HCT116 (cell line): ENCODE data around the gene KHDC4. TPM values are rescaled to one million over a fixed set of nuclear protein-coding genes. Genes with fewer than 3 reads are reported as not detected.
A peak's percentile ranks its signal among the peaks of the same experiment; 100 is the strongest.

ENCODE experiments used
- ATAC-seq: fragments of 200-7000 bp; cut with Tn5 transposase; 2 replicates; pipeline ENCODE4 v1.9.1; 2020; ENCODE audit warnings: mild to moderate bottlenecking, moderate library complexity
- BruUV-seq: library from RNA; stranded (reverse); fragments of 400-500 nt; replicated peaks from 2 replicates; lab custom pipeline; 2021; lab: Mats Ljungman, UMichigan
- CTCF ChIA-PET: fragments of 300-600 bp; sonication (Branson Sonifier 250); formaldehyde crosslinking; loops from one replicate; lab custom pipeline; 2021; ENCODE audit warnings: antibody characterized with exemption; lab: Charles Lee
- POLR2A ChIA-PET: fragments of 300-600, 350-600 bp; sonication (Branson Sonifier 250); formaldehyde crosslinking; loops from one replicate; lab custom pipeline; 2021; ENCODE audit warnings: antibody characterized with exemption; lab: Charles Lee
- RAD21 ChIA-PET, 2 experiments: fragments of 300-600 bp; sonication (Branson Sonifier 250); formaldehyde crosslinking; loops; one replicate each; lab custom pipeline; 2023; ENCODE audit warnings: low total read pairs in 2 of 2; ENCODE audit not compliant: uncharacterized antibody in 2 of 2, unreplicated experiment in 2 of 2, low non-redundant PET in 1 of 2; lab: Charles Lee
- DNase-seq: peaks from one replicate; pipeline ENCODE4 v3.0.0-alpha.2; 2010; ENCODE audit warnings: low read depth, low spot score
- H2AFZ ChIP-seq: fragments of 200-600 bp; shearing (Covaris generic), sonication (generic); 2 replicates; pipeline ENCODE4 v1.6.1; 2017; ENCODE audit warnings: low read depth, mixed run types, mixed read lengths, antibody characterized with exemption, low read length; ENCODE audit not compliant: poor library complexity, severe bottlenecking
- H3K27ac ChIP-seq: 2 replicates; pipeline ENCODE4 v1.5.1; 2012; ENCODE audit warnings: low read depth, low read length
- H3K27me3 ChIP-seq: fragments of 200-600 bp; sonication (generic); 2 replicates; pipeline ENCODE4 v1.6.1; 2016; ENCODE audit warnings: mixed run types, low read length, mixed read lengths; ENCODE audit not compliant: insufficient read depth
- H3K36me3 ChIP-seq, 2 experiments: fragments of 200-500 bp in 1 of 2; fragments of 200-600 bp in 1 of 2; sonication (Bioruptor generic) in 1 of 2; sonication (generic) in 1 of 2; 2 replicates each; pipeline versions ENCODE4 v1.5.1 to v1.6.1; 2014 to 2016; ENCODE audit warnings: low read length in 2 of 2, inconsistent platforms in 1 of 2, mixed read lengths in 1 of 2, mixed run types in 1 of 2; ENCODE audit not compliant: insufficient read depth in 2 of 2, control insufficient read depth in 1 of 2
- H3K4me1 ChIP-seq, 2 experiments: fragments of 200-600 bp in 1 of 2; sonication (generic) in 1 of 2; 2 replicates each; pipeline versions ENCODE4 v1.5.1 to v1.6.1; 2012 to 2017; ENCODE audit warnings: low read length in 2 of 2, inconsistent platforms in 1 of 2, mild to moderate bottlenecking in 1 of 2, mixed read lengths in 1 of 2, mixed run types in 1 of 2, moderate library complexity in 1 of 2; ENCODE audit not compliant: insufficient read depth in 2 of 2, control insufficient read depth in 1 of 2
- H3K4me2 ChIP-seq: fragments of 200-600 bp; sonication (generic); 2 replicates; pipeline ENCODE4 v1.6.1; 2017; ENCODE audit warnings: mixed run types, low read length, mixed read lengths
- H3K4me3 ChIP-seq, 2 experiments: fragments of 200-600 bp in 1 of 2; sonication (generic) in 1 of 2; replicated peaks in 1 of 2; 2 replicates each; pipeline ENCODE4 v1.5.1; 2011 to 2016; ENCODE audit warnings: low read length in 2 of 2, control low read depth in 1 of 2, low read depth in 1 of 2, mild to moderate bottlenecking in 1 of 2, mixed read lengths in 1 of 2, mixed run types in 1 of 2
- H3K79me2 ChIP-seq: fragments of 200-600 bp; sonication (generic); 2 replicates; pipeline ENCODE4 v1.6.1; 2017; ENCODE audit warnings: mild to moderate bottlenecking, mixed run types, low read length, moderate library complexity, mixed read lengths; ENCODE audit not compliant: insufficient read depth
- H3K9ac ChIP-seq: fragments of 200-600 bp; sonication (generic); 2 replicates; pipeline ENCODE4 v1.6.1; 2016; ENCODE audit warnings: low read length, mixed read lengths
- H3K9me2 ChIP-seq: fragments of 200-600 bp; sonication (generic), shearing (Covaris generic); 2 replicates; pipeline ENCODE4 v1.6.1; 2017; ENCODE audit warnings: mixed run types, mild to moderate bottlenecking, moderate library complexity; ENCODE audit not compliant: insufficient read depth
- H3K9me3 ChIP-seq, 2 experiments: fragments of 200-500 bp in 1 of 2; fragments of 200-600 bp in 1 of 2; sonication (Bioruptor generic) in 1 of 2; sonication (generic) in 1 of 2; 2 replicates each; pipeline ENCODE4 v1.6.1; 2014 to 2017; ENCODE audit warnings: low read length in 2 of 2, mixed read lengths in 2 of 2, inconsistent platforms in 1 of 2, low read depth in 1 of 2, mild to moderate bottlenecking in 1 of 2, mixed run types in 1 of 2, moderate library complexity in 1 of 2; ENCODE audit not compliant: control insufficient read depth in 1 of 2, insufficient read depth in 1 of 2
- H4K20me1 ChIP-seq: fragments of 200-600 bp; sonication (generic), shearing (Covaris generic); 2 replicates; pipeline ENCODE4 v1.6.1; 2017; ENCODE audit warnings: mixed run types, mild to moderate bottlenecking, moderate library complexity; ENCODE audit not compliant: insufficient read depth
- CTCF ChIP-seq, 3 experiments: fragments of 200-600 bp in 1 of 3; sonication (generic) in 1 of 3; IDR thresholded peaks in 2 of 3; conservative IDR thresholded peaks in 1 of 3; 2 replicates each; pipeline ENCODE4 v1.5.1; 2012 to 2017; ENCODE audit warnings: low read depth in 2 of 3, low read length in 2 of 3, antibody characterized with exemption in 1 of 3, borderline replicate concordance in 1 of 3, control low read depth in 1 of 3, mild to moderate bottlenecking in 1 of 3, mixed read lengths in 1 of 3, mixed run types in 1 of 3, moderate library complexity in 1 of 3; ENCODE audit not compliant: insufficient read depth in 1 of 3
- JUND ChIP-seq: IDR thresholded peaks from 2 replicates; pipeline ENCODE4 v1.6.1; 2012
- MAX ChIP-seq: IDR thresholded peaks from 2 replicates; pipeline ENCODE4 v1.6.1; 2012
- POLR2AphosphoS5 ChIP-seq: IDR thresholded peaks from 2 replicates; pipeline ENCODE4 v1.6.1; 2011; ENCODE audit warnings: mild to moderate bottlenecking, low read depth, low read length, moderate library complexity
- TCF7L2 ChIP-seq: IDR thresholded peaks from 2 replicates; pipeline ENCODE4 v1.7.0; 2011; ENCODE audit warnings: borderline replicate concordance, inconsistent platforms; ENCODE audit not compliant: insufficient read depth, insufficient read length; ENCODE audit errors: extremely low read depth
- intact Hi-C: fragments of 100-400 bp; cut with micrococcal nuclease; formaldehyde crosslinking; loops from 2 replicates; pipeline ENCODE4 v1.10.0; 2022
- total RNA-seq: library from RNA; stranded (reverse); gene quantifications from one replicate; pipeline ENCODE4 v1.2.1, GENCODE V29; 2021; ENCODE audit not compliant: unreplicated experiment

Gene KHDC4
- total RNA-seq, 1 experiment from 2014 or later = 60.7 TPM

- no peaks in the 10 kb centered on the region for H3K9me3 ChIP-seq
- CTCF ChIA-PET = interaction anchor here (0.7 to 2.7 kb wide), 2 partner anchors 16 to 40 kb away, joined by 3 to 8 read pairs; no protein-coding TSS in a partner anchor
- DNase-seq (no peak), ATAC-seq (peak; percentile 80)
- peaks cover 56% of the 10 kb centered on the region for H3K79me2 ChIP-seq
- intact Hi-C loops = loop anchor here (2.0 kb wide), 1 partner anchor 16 kb away; no protein-coding TSS in a partner anchor
- H3K4me2 ChIP-seq = peak within 1 kb of the TSS; percentile 96
- H3K9me2 ChIP-seq = no peaks in the 10 kb centered on the region
- BruUV-seq = no TSS peak
- H2AFZ ChIP-seq = no peak within 1 kb of the TSS
- no peaks in the 10 kb centered on the region for H4K20me1 ChIP-seq
- TF ChIP-seq CTCF (IDR thresholded peaks at IDR 0.05 in 2 of 3, conservative IDR thresholded peaks at IDR 0.05 in 1 of 3; ENCODE audit: borderline replicate concordance in 1 of 3, insufficient read depth in 1 of 3, low read depth in 2 of 3, low read length in 2 of 3) (0 out of 6 replicates have a peak, but pooled peaks of 1 of the 3 experiments have one; percentile 8), JUND (no peak), MAX (no peak), POLR2AphosphoS5 (peak; percentile 94), TCF7L2 (peak; percentile 6)
- TF ChIP-seq, all 23 proteins: peak for 3
- Histone ChIP-seq H3K27me3 (no peaks in the 10 kb centered on the region), H3K27ac (peak within 1 kb of the TSS; percentile 85), H3K36me3 (no peaks in the 10 kb centered on the region), H3K4me3 (peak within 1 kb of the TSS; percentile 87 to 91), H3K9ac (peak within 1 kb of the TSS; percentile 97), H3K4me1 (peaks cover 54 to 70% of the 10 kb centered on the region in 2 experiments)
- RAD21 ChIA-PET = interaction anchor here in 1 of 2 experiments (0.6 kb wide), 1 partner anchor 16 kb away, joined by 3 read pairs; no protein-coding TSS in a partner anchor
- POLR2A ChIA-PET = interaction anchor here (0.6 to 3.6 kb wide), 13 partner anchors 9 to 872 kb away, joined by 3 to 28 read pairs (median 4); no protein-coding TSS in a partner anchor
Measured at GRCh38 chr1:155978325-155978972, 44.2 kb upstream of the KHDC4 start, which contains the start of gene ARHGEF2. Gene ARHGEF2 (minus strand): TSS chr1:155978547. CDS start chr1:155978427, 120 bp downstream.
